OCI-LY3 (cell line): ENCODE data around the gene PLEKHM1.

Experiments used
- H2AFZ ChIP-seq: fragments of 200-600, 300-600 bp; shearing (Covaris generic); 2 replicates; pipeline ENCODE4 v1.6.0; 2014; ENCODE audit warnings: antibody characterized with exemption, low read depth, low read length
- H3K27ac ChIP-seq: fragments of 200-600, 300-600 bp; sonication (generic); 2 replicates; pipeline ENCODE4 v1.5.1; 2014; ENCODE audit warnings: mild to moderate bottlenecking, low read length, moderate library complexity, mixed read lengths
- H3K27me3 ChIP-seq: fragments of 200-600, 300-600 bp; sonication (generic); 2 replicates; pipeline ENCODE4 v1.6.1; 2014; ENCODE audit warnings: low read depth, low read length, mixed read lengths
- H3K36me3 ChIP-seq: fragments of 200-600, 300-600 bp; sonication (generic); replicated peaks from 2 replicates; pipeline ENCODE3; 2014; ENCODE audit warnings: low read depth, low read length, mixed read lengths
- H3K4me1 ChIP-seq: fragments of 300-600, 200-600 bp; sonication (generic); 2 replicates; pipeline ENCODE4 v1.6.1; 2014; ENCODE audit warnings: low read length, mixed read lengths
- H3K4me2 ChIP-seq: fragments of 200-600, 300-600 bp; sonication (generic); 2 replicates; pipeline ENCODE4 v1.6.1; 2014; ENCODE audit warnings: low read length, mixed read lengths
- H3K4me3 ChIP-seq: fragments of 300-600, 200-600 bp; sonication (generic); 2 replicates; pipeline ENCODE4 v1.5.1; 2014; ENCODE audit warnings: antibody characterized with exemption, mild to moderate bottlenecking, low read length, moderate library complexity
- H3K79me2 ChIP-seq: fragments of 300-600, 200-600 bp; shearing (Covaris generic); 2 replicates; pipeline ENCODE4 v1.6.1; 2014; ENCODE audit warnings: mild to moderate bottlenecking, low read length, mixed read lengths
- H3K9ac ChIP-seq: fragments of 300-600, 200-600 bp; shearing (Covaris generic); 2 replicates; pipeline ENCODE4 v1.6.0; 2014; ENCODE audit warnings: mild to moderate bottlenecking, low read length, moderate library complexity
- H3K9me3 ChIP-seq: fragments of 200-600, 300-600 bp; shearing (Covaris generic); 2 replicates; pipeline ENCODE4 v1.6.1; 2014; ENCODE audit warnings: low read length, mixed read lengths; ENCODE audit not compliant: insufficient read depth
- H4K20me1 ChIP-seq: fragments of 200-600, 300-600 bp; sonication (generic); 2 replicates; pipeline ENCODE4 v1.6.1; 2016; ENCODE audit warnings: low read length, mixed read lengths; ENCODE audit not compliant: insufficient read depth
- EZH2phosphoT487 ChIP-seq: fragments of 200-600 bp; shearing (Covaris generic); IDR thresholded peaks from 2 replicates; pipeline ENCODE4 v1.6.1; 2018; ENCODE audit warnings: antibody characterized with exemption, mixed run types, low read depth
- TF ChIP-seq, protein P1 (sequence below): fragments of 200-600, 300-600 bp; sonication (generic); IDR thresholded peaks from 2 replicates; pipeline ENCODE4 v1.5.1; 2014; ENCODE audit warnings: antibody characterized with exemption, low read length, low read depth

Gene PLEKHM1

GRCh38 chr17:45394091-45394490 lies 96.4 kb downstream of the PLEKHM1 start:
- Histone ChIP-seq H3K27me3 (no peaks in the 10 kb centered on the region; the same call in 1 of the 2 replicates), H3K79me2 (no peaks in the 10 kb centered on the region), H3K9me3 (no peaks in the 10 kb centered on the region), H3K4me1 (peaks cover 6% of the 10 kb centered on the region), H3K9ac (no peak overlapping the region), H3K4me3 (no peak overlapping the region), H2AFZ (no peak overlapping the region), H4K20me1 (no peaks in the 10 kb centered on the region), H3K27ac (no peak overlapping the region), H3K36me3 (peaks cover 7% of the 10 kb centered on the region), H3K4me2 (no peak overlapping the region)
- no peak for TF ChIP-seq EZH2phosphoT487
- TF ChIP-seq, protein P1, sequence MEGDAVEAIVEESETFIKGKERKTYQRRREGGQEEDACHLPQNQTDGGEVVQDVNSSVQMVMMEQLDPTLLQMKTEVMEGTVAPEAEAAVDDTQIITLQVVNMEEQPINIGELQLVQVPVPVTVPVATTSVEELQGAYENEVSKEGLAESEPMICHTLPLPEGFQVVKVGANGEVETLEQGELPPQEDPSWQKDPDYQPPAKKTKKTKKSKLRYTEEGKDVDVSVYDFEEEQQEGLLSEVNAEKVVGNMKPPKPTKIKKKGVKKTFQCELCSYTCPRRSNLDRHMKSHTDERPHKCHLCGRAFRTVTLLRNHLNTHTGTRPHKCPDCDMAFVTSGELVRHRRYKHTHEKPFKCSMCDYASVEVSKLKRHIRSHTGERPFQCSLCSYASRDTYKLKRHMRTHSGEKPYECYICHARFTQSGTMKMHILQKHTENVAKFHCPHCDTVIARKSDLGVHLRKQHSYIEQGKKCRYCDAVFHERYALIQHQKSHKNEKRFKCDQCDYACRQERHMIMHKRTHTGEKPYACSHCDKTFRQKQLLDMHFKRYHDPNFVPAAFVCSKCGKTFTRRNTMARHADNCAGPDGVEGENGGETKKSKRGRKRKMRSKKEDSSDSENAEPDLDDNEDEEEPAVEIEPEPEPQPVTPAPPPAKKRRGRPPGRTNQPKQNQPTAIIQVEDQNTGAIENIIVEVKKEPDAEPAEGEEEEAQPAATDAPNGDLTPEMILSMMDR = no peak

GRCh38 chr17:45393411-45393810 lies 97.1 kb downstream of the PLEKHM1 start:
- Histone ChIP-seq H3K79me2 (no peaks in the 10 kb centered on the region), H3K4me2 (no peak overlapping the region), H3K27ac (no peak overlapping the region), H3K27me3 (peaks cover 5% of the 10 kb centered on the region), H4K20me1 (no peaks in the 10 kb centered on the region), H3K36me3 (peaks cover 7% of the 10 kb centered on the region), H3K4me1 (peaks cover 12% of the 10 kb centered on the region), H2AFZ (no peak overlapping the region), H3K4me3 (no peak overlapping the region), H3K9ac (no peak overlapping the region), H3K9me3 (no peaks in the 10 kb centered on the region)
- TF ChIP-seq EZH2phosphoT487 = no peak
- TF ChIP-seq, protein P1 = no peak

- H3K79me2 ChIP-seq = no peaks in the 10 kb centered on the region
- H3K27me3 ChIP-seq = peaks cover 15% of the 10 kb centered on the region
- H3K36me3 ChIP-seq = peaks cover 4% of the 10 kb centered on the region
- no peak overlapping the region for H3K9ac ChIP-seq
- no peaks in the 10 kb centered on the region for H4K20me1 ChIP-seq
- H3K9me3 ChIP-seq = no peaks in the 10 kb centered on the region
- no peak overlapping the region for H3K27ac ChIP-seq
- no peak overlapping the region for H3K4me2 ChIP-seq
- H2AFZ ChIP-seq = no peak overlapping the region
- H3K4me3 ChIP-seq = no peak overlapping the region
- no peak for TF ChIP-seq EZH2phosphoT487
- TF ChIP-seq, protein P1 = no peak
- H3K4me1 ChIP-seq = peaks cover 12% of the 10 kb centered on the region
Measured at GRCh38 chr17:45391918-45392317, 98.6 kb downstream of the PLEKHM1 start.

DNA sequence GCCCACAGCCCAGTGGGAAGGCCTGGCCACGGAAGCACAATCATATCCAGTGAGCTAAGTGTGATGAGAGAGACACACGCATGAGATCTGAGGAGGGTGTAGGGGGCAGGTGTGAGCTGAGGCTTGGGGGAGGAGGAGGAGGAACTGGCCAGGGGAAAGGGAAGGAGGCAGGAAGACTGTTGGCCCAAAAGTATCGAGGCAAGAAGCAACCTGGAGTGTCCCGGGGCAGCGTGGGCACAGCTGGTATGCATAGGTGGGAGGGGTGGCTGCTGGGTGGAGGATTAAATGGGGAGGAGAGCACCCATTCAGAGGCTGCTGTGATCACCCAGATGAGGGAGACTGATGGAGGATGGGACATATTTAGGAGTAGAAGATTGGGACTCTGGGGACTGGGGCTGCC lies 99.2 kb downstream of the PLEKHM1 start:
- no peak overlapping the region for H3K4me2 ChIP-seq
- no peak overlapping the region for H3K27ac ChIP-seq
- no peak for TF ChIP-seq EZH2phosphoT487
- TF ChIP-seq, protein P1 = no peak
- no peak overlapping the region for H3K9ac ChIP-seq
- H2AFZ ChIP-seq = no peak overlapping the region
- no peaks in the 10 kb centered on the region for H4K20me1 ChIP-seq
- peaks cover 4% of the 10 kb centered on the region for H3K36me3 ChIP-seq
- H3K4me3 ChIP-seq = no peak overlapping the region
- no peaks in the 10 kb centered on the region for H3K79me2 ChIP-seq
- H3K4me1 ChIP-seq = peaks cover 12% of the 10 kb centered on the region
- H3K27me3 ChIP-seq = peaks cover 21% of the 10 kb centered on the region
- H3K9me3 ChIP-seq = no peaks in the 10 kb centered on the region
